Astrocyte of the cerebellum (primary cell): ENCODE results near the gene STH.

Experiments
- DNase-seq: peaks from one replicate; pipeline ENCODE4 v3.0.0-alpha.2; 2011; ENCODE audit warnings: low read depth
- H3K4me3 ChIP-seq: 2 replicates; pipeline ENCODE4 v1.5.1; 2011; ENCODE audit warnings: mild to moderate bottlenecking, low read depth, low read length, moderate library complexity
- in situ Hi-C: cut with HindIII; loops from 2 replicates; pipeline ENCODE4 v1.10.0; 2017; ENCODE audit warnings: low sequenced_read_pairs
- TF ChIP-seq, protein P1 (sequence below): IDR thresholded peaks from 2 replicates; pipeline ENCODE4 v1.5.1; 2012; ENCODE audit warnings: low read length, low read depth, moderate library complexity, mild to moderate bottlenecking; ENCODE audit errors: missing control alignments

The STH gene, protein sequence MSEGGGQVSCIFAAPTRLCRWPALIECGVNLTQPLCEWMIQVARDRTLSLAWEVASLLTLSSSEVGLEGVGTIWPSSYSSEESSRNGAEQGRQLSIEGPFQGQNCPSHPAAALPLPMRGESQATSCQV

DNA sequence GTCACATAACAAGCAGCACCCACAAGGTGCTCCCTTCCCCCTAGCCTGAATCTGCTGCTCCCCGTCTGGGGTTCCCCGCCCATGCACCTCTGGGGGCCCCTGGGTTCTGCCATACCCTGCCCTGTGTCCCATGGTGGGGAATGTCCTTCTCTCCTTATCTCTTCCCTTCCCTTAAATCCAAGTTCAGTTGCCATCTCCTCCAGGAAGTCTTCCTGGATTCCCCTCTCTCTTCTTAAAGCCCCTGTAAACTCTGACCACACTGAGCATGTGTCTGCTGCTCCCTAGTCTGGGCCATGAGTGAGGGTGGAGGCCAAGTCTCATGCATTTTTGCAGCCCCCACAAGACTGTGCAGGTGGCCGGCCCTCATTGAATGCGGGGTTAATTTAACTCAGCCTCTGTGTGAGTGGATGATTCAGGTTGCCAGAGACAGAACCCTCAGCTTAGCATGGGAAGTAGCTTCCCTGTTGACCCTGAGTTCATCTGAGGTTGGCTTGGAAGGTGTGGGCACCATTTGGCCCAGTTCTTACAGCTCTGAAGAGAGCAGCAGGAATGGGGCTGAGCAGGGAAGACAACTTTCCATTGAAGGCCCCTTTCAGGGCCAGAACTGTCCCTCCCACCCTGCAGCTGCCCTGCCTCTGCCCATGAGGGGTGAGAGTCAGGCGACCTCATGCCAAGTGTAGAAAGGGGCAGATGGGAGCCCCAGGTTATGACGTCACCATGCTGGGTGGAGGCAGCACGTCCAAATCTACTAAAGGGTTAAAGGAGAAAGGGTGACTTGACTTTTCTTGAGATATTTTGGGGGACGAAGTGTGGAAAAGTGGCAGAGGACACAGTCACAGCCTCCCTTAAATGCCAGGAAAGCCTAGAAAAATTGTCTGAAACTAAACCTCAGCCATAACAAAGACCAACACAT, at the start of gene STH:
Gene STH (plus strand): TSS at position 264 of the 913 bp plus-strand sequence. CDS start 30 bp downstream, at position 294.
- in situ Hi-C loops = loop anchor here (5.0 kb wide), 1 partner anchor 68 kb away; no protein-coding TSS in a partner anchor
- DNase-seq = no peak
- H3K4me3 ChIP-seq = no peak within 1 kb of the TSS
- TF ChIP-seq, protein P1, sequence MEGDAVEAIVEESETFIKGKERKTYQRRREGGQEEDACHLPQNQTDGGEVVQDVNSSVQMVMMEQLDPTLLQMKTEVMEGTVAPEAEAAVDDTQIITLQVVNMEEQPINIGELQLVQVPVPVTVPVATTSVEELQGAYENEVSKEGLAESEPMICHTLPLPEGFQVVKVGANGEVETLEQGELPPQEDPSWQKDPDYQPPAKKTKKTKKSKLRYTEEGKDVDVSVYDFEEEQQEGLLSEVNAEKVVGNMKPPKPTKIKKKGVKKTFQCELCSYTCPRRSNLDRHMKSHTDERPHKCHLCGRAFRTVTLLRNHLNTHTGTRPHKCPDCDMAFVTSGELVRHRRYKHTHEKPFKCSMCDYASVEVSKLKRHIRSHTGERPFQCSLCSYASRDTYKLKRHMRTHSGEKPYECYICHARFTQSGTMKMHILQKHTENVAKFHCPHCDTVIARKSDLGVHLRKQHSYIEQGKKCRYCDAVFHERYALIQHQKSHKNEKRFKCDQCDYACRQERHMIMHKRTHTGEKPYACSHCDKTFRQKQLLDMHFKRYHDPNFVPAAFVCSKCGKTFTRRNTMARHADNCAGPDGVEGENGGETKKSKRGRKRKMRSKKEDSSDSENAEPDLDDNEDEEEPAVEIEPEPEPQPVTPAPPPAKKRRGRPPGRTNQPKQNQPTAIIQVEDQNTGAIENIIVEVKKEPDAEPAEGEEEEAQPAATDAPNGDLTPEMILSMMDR = no peak

DNA sequence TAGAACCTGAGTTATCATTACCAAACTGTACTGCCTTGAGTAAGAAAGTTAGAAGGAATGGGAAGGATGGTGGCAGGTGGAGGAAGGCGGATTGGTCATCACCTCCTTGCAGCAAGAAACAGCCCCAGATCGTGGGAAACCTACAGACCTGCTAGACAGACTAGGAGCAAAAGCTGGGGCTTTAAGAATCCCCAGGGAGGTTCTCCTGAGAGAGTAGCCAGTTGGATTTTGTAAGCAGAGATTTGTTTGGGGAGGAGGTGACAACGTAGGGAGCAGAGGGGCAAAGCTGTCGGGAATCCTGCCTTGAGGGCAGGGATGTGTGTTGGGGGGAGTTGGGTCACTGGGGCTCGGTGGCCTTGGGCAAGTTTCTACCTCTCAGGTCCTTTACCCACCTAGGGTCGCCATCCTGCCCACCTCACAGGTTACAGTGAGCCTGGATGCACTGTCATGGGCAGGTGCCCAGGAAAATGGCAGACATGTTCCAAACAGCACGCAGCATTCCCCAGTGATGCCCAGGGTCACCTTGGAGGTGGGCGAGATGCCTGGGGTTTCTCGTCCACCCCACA, 49.2 kb upstream of the STH start:
- H3K4me3 ChIP-seq = no peak overlapping the region
- in situ Hi-C loops = no loop called here
- DNase-seq = no peak

DNA sequence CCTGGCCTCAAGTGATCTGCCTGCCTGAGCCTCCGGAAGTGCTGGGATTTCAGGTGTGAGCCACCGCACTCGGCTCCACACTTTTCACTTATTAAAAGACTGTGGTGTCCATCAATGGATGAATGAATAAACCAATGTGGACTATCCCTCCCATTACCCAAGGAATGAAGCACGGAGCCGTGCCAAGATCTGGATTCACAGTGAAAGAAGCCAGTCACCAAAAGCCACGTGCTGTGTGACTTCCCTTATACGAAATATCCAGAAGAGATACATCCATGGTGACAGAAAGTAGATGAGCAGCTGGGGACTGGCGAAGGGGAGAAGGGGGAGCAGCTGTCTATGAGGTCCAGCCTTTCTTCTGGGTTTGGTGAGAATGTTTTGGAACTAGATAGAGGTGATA, 48.2 kb upstream of the STH start:
- in situ Hi-C loops = no loop called here
- TF ChIP-seq, protein P1 = no peak
- H3K4me3 ChIP-seq = no peak overlapping the region
- no peak for DNase-seq

More for the DNA sequence above, 49.2 kb upstream of the STH start:
- TF ChIP-seq, protein P1 = no peak

DNA sequence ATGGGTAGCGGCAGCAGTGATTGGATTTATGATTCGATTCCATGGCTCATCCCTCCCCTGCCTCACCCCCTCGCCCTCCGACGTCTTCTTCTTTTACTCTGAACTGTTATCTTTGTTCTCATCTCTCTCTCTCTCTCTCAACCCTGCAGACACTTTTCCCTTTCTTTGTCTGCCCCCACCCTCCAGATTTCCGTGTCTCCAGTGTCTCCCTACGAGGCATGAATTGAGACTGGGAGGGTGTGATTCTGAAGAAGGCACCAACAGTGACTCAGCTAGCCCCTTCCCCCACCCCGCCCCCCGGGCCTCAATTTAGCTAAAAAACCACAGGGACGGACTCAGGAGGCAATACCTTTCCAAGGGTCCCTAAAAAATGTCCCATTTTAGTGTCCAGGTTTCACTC, 47.6 kb upstream of the STH start:
- TF ChIP-seq, protein P1 = no peak
- in situ Hi-C loops = no loop called here

DNA sequence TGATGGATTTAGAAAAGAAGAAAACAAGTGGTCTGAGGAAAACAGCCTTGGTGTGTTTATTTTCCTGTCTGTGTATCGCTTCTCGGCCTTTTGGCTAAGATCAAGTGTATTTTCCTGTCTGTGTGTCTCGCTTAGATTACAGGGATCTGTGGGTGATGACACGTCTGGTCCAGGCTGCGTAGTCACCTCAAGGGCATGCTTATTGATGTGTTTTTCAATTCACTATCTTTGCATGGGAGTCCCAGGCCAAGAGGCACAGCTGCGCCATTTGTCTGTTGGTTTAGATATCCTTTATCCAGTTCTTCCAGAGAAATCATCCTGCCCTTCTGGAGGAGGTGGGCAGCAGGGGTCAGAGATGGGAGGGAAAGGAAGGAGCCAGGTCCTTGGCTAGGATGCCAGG, 47.1 kb upstream of the STH start:
- no peak for DNase-seq
- in situ Hi-C loops = no loop called here
- no peak overlapping the region for H3K4me3 ChIP-seq
- TF ChIP-seq, protein P1 = no peak

More for the DNA sequence above, 47.6 kb upstream of the STH start:
- H3K4me3 ChIP-seq = no peak overlapping the region
- no peak for DNase-seq

DNA sequence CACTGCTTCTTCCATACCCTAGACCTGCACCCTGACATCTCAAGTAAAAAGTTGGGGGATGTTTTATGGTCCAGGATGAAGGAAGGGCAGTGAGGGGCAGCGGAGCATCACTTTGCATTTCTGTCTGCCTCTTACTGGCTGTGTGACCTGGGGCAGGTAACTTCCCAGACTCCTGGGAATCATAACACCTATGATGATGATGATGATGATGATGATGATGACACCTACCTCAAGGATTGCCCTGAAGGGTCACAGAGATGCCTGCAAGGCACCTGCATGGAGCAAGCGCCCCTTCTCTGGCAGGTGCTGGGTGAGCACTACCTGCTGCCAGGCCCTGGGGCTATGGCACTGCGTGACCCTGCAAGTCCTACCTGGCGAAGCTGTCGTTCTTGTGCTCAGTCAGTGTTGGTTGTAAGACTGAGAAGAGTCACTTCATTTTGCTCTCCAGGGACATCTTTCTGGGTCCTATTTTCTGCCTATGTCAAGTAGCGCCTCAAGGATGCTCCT, 46.2 kb upstream of the STH start:
- TF ChIP-seq, protein P1 = no peak
- H3K4me3 ChIP-seq = no peak overlapping the region

More for the DNA sequence above, 46.2 kb upstream of the STH start:
- in situ Hi-C loops = no loop called here
- no peak for DNase-seq
